ENCODE measurements around the gene ALPI. TPM values are rescaled to one million over a fixed set of nuclear protein-coding genes. Genes with fewer than 3 reads are reported as not detected.

ALPI gene
- total RNA-seq, 1 donor from 2014 or later: not detected

DNA sequence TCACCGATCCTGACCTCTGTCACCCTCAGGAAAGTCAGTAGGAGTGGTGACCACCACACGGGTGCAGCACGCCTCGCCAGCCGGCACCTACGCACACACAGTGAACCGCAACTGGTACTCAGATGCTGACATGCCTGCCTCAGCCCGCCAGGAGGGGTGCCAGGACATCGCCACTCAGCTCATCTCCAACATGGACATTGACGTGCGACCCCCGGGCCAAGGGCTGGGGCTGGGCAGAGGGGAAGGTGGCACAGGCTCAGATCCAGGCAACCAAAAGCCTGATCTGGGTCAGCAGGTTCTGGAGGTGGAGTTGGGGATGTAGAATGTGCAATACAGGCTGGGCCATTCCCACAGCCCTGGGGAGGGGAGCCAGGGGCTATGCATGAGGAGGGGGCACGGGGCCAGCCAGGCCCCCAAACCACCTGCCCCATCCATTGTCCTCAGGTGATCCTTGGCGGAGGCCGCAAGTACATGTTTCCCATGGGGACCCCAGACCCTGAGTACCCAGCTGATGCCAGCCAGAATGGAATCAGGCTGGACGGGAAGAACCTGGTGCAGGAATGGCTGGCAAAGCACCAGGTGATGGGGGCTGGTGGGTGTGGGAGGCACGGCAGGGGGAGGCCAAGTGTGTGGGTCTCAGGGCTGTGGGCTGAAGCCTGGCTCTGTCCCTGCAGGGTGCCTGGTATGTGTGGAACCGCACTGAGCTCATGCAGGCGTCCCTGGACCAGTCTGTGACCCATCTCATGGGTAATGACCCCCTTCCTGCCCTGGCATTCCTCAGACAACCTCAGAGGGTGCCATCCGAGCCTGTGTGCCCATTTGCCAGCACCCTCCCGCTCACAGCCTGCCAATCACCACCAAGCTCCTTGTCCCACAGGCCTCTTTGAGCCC is 1.4 kb downstream of the ALPI start:
- Mint-ChIP-seq H3K36me3 (no peaks in the 10 kb centered on the region), H3K27ac (no peak overlapping the region), H3K9me3 (no peaks in the 10 kb centered on the region), H3K4me3 (no peak overlapping the region), H3K27me3 (ENCODE audit: insufficient read depth, low read depth) (peaks cover 16% of the 10 kb centered on the region), H3K4me1 (peaks cover 4% of the 10 kb centered on the region)
- Histone ChIP-seq H3K36me3 (no peaks in the 10 kb centered on the region), H3K27me3 (no peaks in the 10 kb centered on the region), H3K79me2 (ENCODE audit: low read depth) (no peaks in the 10 kb centered on the region), H4K20me1 (ENCODE audit: low read depth) (no peaks in the 10 kb centered on the region), H3K27ac (no peak overlapping the region), H3K4me1 (no peaks in the 10 kb centered on the region), H2AFZ (replicated peaks) (no peak overlapping the region), H3F3A (ENCODE audit: low read depth) (no peaks in the 10 kb centered on the region), H3K9me3 (ENCODE audit: low read depth) (no peaks in the 10 kb centered on the region), H3K4me3 (no peak overlapping the region), H3K9ac (no peak overlapping the region), H3K4me2 (no peak overlapping the region)
- TF ChIP-seq, protein P1, sequence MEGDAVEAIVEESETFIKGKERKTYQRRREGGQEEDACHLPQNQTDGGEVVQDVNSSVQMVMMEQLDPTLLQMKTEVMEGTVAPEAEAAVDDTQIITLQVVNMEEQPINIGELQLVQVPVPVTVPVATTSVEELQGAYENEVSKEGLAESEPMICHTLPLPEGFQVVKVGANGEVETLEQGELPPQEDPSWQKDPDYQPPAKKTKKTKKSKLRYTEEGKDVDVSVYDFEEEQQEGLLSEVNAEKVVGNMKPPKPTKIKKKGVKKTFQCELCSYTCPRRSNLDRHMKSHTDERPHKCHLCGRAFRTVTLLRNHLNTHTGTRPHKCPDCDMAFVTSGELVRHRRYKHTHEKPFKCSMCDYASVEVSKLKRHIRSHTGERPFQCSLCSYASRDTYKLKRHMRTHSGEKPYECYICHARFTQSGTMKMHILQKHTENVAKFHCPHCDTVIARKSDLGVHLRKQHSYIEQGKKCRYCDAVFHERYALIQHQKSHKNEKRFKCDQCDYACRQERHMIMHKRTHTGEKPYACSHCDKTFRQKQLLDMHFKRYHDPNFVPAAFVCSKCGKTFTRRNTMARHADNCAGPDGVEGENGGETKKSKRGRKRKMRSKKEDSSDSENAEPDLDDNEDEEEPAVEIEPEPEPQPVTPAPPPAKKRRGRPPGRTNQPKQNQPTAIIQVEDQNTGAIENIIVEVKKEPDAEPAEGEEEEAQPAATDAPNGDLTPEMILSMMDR (IDR thresholded peaks at IDR 0.05): no peak
- TF ChIP-seq EZH2phosphoT487 (IDR thresholded peaks at IDR 0.05): no peak
- no peak for DNase-seq (ENCODE audit: low spot score)

DNA sequence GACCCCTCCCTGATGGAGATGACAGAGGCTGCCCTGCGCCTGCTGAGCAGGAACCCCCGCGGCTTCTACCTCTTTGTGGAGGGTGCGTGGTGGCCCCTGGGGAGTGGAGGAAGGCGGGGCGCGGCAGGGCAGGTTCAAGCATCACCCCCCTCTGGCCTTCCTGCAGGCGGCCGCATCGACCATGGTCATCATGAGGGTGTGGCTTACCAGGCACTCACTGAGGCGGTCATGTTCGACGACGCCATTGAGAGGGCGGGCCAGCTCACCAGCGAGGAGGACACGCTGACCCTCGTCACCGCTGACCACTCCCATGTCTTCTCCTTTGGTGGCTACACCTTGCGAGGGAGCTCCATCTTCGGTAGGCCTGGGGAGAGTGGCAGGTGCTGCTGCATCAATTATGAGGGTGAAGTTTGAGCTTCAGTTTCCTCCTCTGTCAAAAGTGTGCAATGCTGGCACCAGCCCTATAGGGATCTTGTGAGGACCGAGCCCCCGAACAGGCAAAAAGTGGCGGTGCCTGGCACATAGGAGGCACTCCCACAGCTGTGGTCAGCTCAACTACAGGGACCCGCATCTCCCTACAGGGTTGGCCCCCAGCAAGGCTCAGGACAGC is 2.2 kb downstream of the ALPI start:
- Histone ChIP-seq H3K79me2 (ENCODE audit: low read depth) (no peaks in the 10 kb centered on the region), H3K9me3 (ENCODE audit: low read depth) (no peaks in the 10 kb centered on the region), H3K36me3 (no peaks in the 10 kb centered on the region), H3K4me1 (no peaks in the 10 kb centered on the region), H4K20me1 (ENCODE audit: low read depth) (no peaks in the 10 kb centered on the region), H3K27ac (no peak overlapping the region), H3K4me3 (no peak overlapping the region), H3K9ac (no peak overlapping the region), H2AFZ (replicated peaks) (no peak overlapping the region), H3F3A (ENCODE audit: low read depth) (no peaks in the 10 kb centered on the region), H3K27me3 (no peaks in the 10 kb centered on the region), H3K4me2 (no peak overlapping the region)
- Mint-ChIP-seq H3K36me3 (no peaks in the 10 kb centered on the region), H3K4me1 (no peaks in the 10 kb centered on the region), H3K4me3 (no peak overlapping the region), H3K9me3 (no peaks in the 10 kb centered on the region), H3K27me3 (ENCODE audit: insufficient read depth, low read depth) (peaks cover 15% of the 10 kb centered on the region), H3K27ac (no peak overlapping the region)
- TF ChIP-seq, protein P1 (IDR thresholded peaks at IDR 0.05): no peak
- TF ChIP-seq EZH2 (IDR thresholded peaks at IDR 0.05) (no peak), EZH2phosphoT487 (IDR thresholded peaks at IDR 0.05) (no peak)
- DNase-seq (ENCODE audit: low spot score): no peak

DNA sequence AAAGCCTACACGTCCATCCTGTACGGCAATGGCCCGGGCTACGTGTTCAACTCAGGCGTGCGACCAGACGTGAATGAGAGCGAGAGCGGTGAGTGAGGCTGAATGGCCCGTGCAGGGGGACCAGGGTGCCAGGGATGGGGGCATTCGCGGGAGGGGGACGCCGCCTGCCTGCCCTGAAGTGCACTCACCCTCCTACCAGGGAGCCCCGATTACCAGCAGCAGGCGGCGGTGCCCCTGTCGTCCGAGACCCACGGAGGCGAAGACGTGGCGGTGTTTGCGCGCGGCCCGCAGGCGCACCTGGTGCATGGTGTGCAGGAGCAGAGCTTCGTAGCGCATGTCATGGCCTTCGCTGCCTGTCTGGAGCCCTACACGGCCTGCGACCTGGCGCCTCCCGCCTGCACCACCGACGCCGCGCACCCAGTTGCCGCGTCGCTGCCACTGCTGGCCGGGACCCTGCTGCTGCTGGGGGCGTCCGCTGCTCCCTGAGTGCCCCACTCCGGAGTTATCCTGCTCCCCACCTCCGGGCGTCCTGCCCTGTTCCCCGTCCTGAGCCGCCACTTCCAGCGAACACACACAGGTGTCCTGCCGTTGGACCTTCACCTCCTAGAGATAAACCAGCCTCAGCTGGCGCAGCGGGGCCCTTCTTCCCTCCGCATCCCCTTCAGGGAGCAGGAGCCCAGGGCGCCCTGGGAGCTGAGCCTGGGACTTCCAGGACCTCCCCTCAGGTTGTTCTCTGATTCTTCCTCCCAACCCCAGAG is 2.9 kb downstream of the ALPI start:
- DNase-seq (ENCODE audit: low spot score): no peak
- Histone ChIP-seq H3K27ac (no peak overlapping the region), H3K4me1 (no peaks in the 10 kb centered on the region), H3K9ac (no peak overlapping the region), H3K9me3 (ENCODE audit: low read depth) (no peaks in the 10 kb centered on the region), H3K27me3 (no peaks in the 10 kb centered on the region), H3K36me3 (no peaks in the 10 kb centered on the region), H4K20me1 (ENCODE audit: low read depth) (no peaks in the 10 kb centered on the region), H3K4me2 (no peak overlapping the region), H2AFZ (replicated peaks) (no peak overlapping the region), H3K79me2 (ENCODE audit: low read depth) (no peaks in the 10 kb centered on the region), H3F3A (ENCODE audit: low read depth) (no peaks in the 10 kb centered on the region), H3K4me3 (no peak overlapping the region)
- Mint-ChIP-seq H3K9me3 (no peaks in the 10 kb centered on the region), H3K27ac (no peak overlapping the region), H3K27me3 (ENCODE audit: insufficient read depth, low read depth) (peaks cover 18% of the 10 kb centered on the region), H3K4me1 (no peaks in the 10 kb centered on the region), H3K36me3 (no peaks in the 10 kb centered on the region), H3K4me3 (no peak overlapping the region)
- TF ChIP-seq, protein P1 (IDR thresholded peaks at IDR 0.05): no peak
- TF ChIP-seq EZH2phosphoT487 (IDR thresholded peaks at IDR 0.05) (no peak), EZH2 (IDR thresholded peaks at IDR 0.05) (no peak)
